Liver (tissue), 9 donors: ENCODE measurements around the gene SBK1. TPM values are rescaled to one million over a fixed set of nuclear protein-coding genes. Genes with fewer than 3 reads are reported as not detected.

Source experiments
- DNase-seq: peaks from one replicate; pipeline ENCODE4 v3.0.0-alpha.2; 2017; ENCODE audit warnings: low spot score
- H3K27ac ChIP-seq, 2 donors: one replicate each; pipeline ENCODE4 v1.7.0; 2013; ENCODE audit warnings: inconsistent platforms in 2 of 2, low read length in 2 of 2, control low read depth in 1 of 2, low read depth in 1 of 2, mild to moderate bottlenecking in 1 of 2
- H3K27me3 ChIP-seq, 4 donors: one replicate each; pipeline versions ENCODE4 v1.6.1 to v1.7.0; 2013; ENCODE audit warnings: low read length in 3 of 4, inconsistent platforms in 1 of 4, mild to moderate bottlenecking in 1 of 4, moderate library complexity in 1 of 4; ENCODE audit not compliant: control insufficient read depth in 4 of 4, insufficient read depth in 4 of 4
- H3K36me3 ChIP-seq, 4 donors: one replicate each; pipeline versions ENCODE4 v1.6.1 to v1.7.0; 2013; ENCODE audit warnings: low read length in 3 of 4, mild to moderate bottlenecking in 3 of 4, low read depth in 1 of 4, moderate library complexity in 1 of 4; ENCODE audit not compliant: control insufficient read depth in 4 of 4, insufficient read depth in 3 of 4
- H3K4me1 ChIP-seq, 4 donors: one replicate each; pipeline versions ENCODE4 v1.6.1 to v1.7.0; 2013; ENCODE audit warnings: low read length in 3 of 4, mild to moderate bottlenecking in 3 of 4, moderate library complexity in 1 of 4; ENCODE audit not compliant: control insufficient read depth in 4 of 4, insufficient read depth in 4 of 4
- H3K4me3 ChIP-seq, 3 donors: one replicate each; pipeline versions ENCODE4 v1.6.1 to v1.7.0; 2013; ENCODE audit warnings: low read length in 3 of 3, control low read depth in 1 of 3, low read depth in 1 of 3, mild to moderate bottlenecking in 1 of 3
- H3K9ac ChIP-seq, 2 donors: one replicate each; pipeline ENCODE4 v1.7.0; 2013; ENCODE audit warnings: low read length in 2 of 2, mild to moderate bottlenecking in 2 of 2, moderate library complexity in 2 of 2, control low read depth in 1 of 2, low read depth in 1 of 2
- H3K9me3 ChIP-seq, 4 donors: one replicate each; pipeline versions ENCODE4 v1.6.1 to v1.7.0; 2013; ENCODE audit warnings: low read length in 3 of 4; ENCODE audit not compliant: control insufficient read depth in 4 of 4
- EGR1 ChIP-seq, 2 donors: IDR thresholded peaks; 2 replicates each; pipeline ENCODE4 v1.6.1; 2016 to 2018; ENCODE audit warnings: antibody characterized with exemption in 2 of 2, low read depth in 2 of 2
- GABPA ChIP-seq, 2 donors: IDR thresholded peaks in 1 of 2; conservative IDR thresholded peaks in 1 of 2; 2 replicates each; pipeline ENCODE4 v1.6.1; 2016; ENCODE audit warnings: antibody characterized with exemption in 2 of 2, mild to moderate bottlenecking in 1 of 2, moderate library complexity in 1 of 2
- HNF4A ChIP-seq, 2 donors: conservative IDR thresholded peaks; 2 replicates each; pipeline ENCODE4 v1.6.1; 2016; ENCODE audit warnings: antibody characterized with exemption in 2 of 2, mild to moderate bottlenecking in 2 of 2
- HNF4G ChIP-seq: IDR thresholded peaks from 2 replicates; pipeline ENCODE4 v1.6.1; 2016; ENCODE audit warnings: antibody characterized with exemption
- JUND ChIP-seq, 2 donors: IDR thresholded peaks; 2 replicates each; pipeline ENCODE4 v1.6.1; 2016; ENCODE audit warnings: antibody characterized with exemption in 2 of 2
- NR2F2 ChIP-seq: IDR thresholded peaks from 2 replicates; pipeline ENCODE4 v1.6.1; 2016; ENCODE audit warnings: antibody characterized with exemption
- RAD21 ChIP-seq, 2 donors: IDR thresholded peaks; 2 replicates each; pipeline ENCODE4 v1.6.1; 2016; ENCODE audit warnings: antibody characterized with exemption in 2 of 2, mild to moderate bottlenecking in 2 of 2
- REST ChIP-seq: IDR thresholded peaks from 2 replicates; pipeline ENCODE4 v1.6.1; 2016; ENCODE audit warnings: antibody characterized with exemption, mild to moderate bottlenecking
- RXRA ChIP-seq, 2 donors: IDR thresholded peaks; 2 replicates each; pipeline ENCODE4 v1.6.1; 2017 to 2018; ENCODE audit warnings: antibody characterized with exemption in 2 of 2, mild to moderate bottlenecking in 1 of 2
- SP1 ChIP-seq: IDR thresholded peaks from 2 replicates; pipeline ENCODE4 v1.6.1; 2018; ENCODE audit warnings: antibody characterized with exemption, mild to moderate bottlenecking
- TAF1 ChIP-seq: conservative IDR thresholded peaks from 2 replicates; pipeline ENCODE4 v1.6.1; 2016; ENCODE audit warnings: antibody characterized with exemption, mild to moderate bottlenecking
- YY1 ChIP-seq: IDR thresholded peaks from 2 replicates; pipeline ENCODE4 v1.6.1; 2016; ENCODE audit warnings: antibody characterized with exemption, mild to moderate bottlenecking
- WGBS: extraction: QIAGEN DNeasy Blood & Tissue Kit; methylation state at CpG from one replicate; pipeline ENCODE4 v1.1.7; 2013; 5-methylcytosine and 5-hydroxymethylcytosine counted together
- polyA plus RNA-seq, 2 donors: library from polyadenylated mRNA; stranded (reverse) in 1 of 2; unstranded in 1 of 2; fragments of 200-250 nt in 1 of 2; fragments of >200 nt in 1 of 2; fragmentation: Nextera tagmentation in 1 of 2; extraction: Ambion mirVana in 1 of 2; gene quantifications; one replicate each; pipeline versions ENCODE4 v1.2.1 to v1.2.3, GENCODE V29; 2013 to 2015
- total RNA-seq, 2 donors: library from RNA; depleted of rRNA; stranded (reverse); fragments of >200 nt; gene quantifications; one replicate each; pipeline ENCODE4 v1.2.3, GENCODE V29; 2014
- TF ChIP-seq, protein P1 (sequence below): IDR thresholded peaks from 2 replicates; pipeline ENCODE4 v1.6.1; 2016; ENCODE audit warnings: antibody characterized with exemption
- TF ChIP-seq, protein P2 (sequence below): IDR thresholded peaks from 2 replicates; pipeline ENCODE4 v1.6.1; 2016; ENCODE audit warnings: antibody characterized with exemption
- donor health status: healthy.
- donor health status: healthy.
- donor health status: healthy.
- donor health status: healthy.
- donor health status: healthy.

SBK1 gene
- total and polyA plus RNA-seq, 4 donors = 0.05 to 0.08 (median 0.07) TPM; not detected in 1

GRCh38 chr16:28319476-28320022, 27.2 kb downstream of the SBK1 start (continued):
- no peak for TF ChIP-seq RAD21 (IDR thresholded peaks at IDR 0.05)
- TF ChIP-seq NR2F2 = no peak
- TF ChIP-seq, protein P1, sequence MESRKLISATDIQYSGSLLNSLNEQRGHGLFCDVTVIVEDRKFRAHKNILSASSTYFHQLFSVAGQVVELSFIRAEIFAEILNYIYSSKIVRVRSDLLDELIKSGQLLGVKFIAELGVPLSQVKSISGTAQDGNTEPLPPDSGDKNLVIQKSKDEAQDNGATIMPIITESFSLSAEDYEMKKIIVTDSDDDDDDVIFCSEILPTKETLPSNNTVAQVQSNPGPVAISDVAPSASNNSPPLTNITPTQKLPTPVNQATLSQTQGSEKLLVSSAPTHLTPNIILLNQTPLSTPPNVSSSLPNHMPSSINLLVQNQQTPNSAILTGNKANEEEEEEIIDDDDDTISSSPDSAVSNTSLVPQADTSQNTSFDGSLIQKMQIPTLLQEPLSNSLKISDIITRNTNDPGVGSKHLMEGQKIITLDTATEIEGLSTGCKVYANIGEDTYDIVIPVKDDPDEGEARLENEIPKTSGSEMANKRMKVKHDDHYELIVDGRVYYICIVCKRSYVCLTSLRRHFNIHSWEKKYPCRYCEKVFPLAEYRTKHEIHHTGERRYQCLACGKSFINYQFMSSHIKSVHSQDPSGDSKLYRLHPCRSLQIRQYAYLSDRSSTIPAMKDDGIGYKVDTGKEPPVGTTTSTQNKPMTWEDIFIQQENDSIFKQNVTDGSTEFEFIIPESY = no peak
- no peak for TF ChIP-seq SP1
- no peak for TF ChIP-seq HNF4G
- no peak for TF ChIP-seq RXRA (IDR thresholded peaks at IDR 0.05)
- no peak for TF ChIP-seq TAF1
- TF ChIP-seq, protein P2, sequence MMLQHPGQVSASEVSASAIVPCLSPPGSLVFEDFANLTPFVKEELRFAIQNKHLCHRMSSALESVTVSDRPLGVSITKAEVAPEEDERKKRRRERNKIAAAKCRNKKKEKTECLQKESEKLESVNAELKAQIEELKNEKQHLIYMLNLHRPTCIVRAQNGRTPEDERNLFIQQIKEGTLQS = no peak
- TF ChIP-seq JUND (IDR thresholded peaks at IDR 0.05) = no peak
- no peak for TF ChIP-seq EGR1 (IDR thresholded peaks at IDR 0.05; ENCODE audit: low read depth in 2 of 2)

GRCh38 chr16:28320023-28320561, 27.8 kb downstream of the SBK1 start:
- Histone ChIP-seq H3K36me3 (no peaks in the 10 kb centered on the region), H3K27me3 (no peaks in the 10 kb centered on the region), H3K27ac (no peak overlapping the region), H3K4me3 (no peak overlapping the region), H3K4me1 (peaks cover 0 to 2% (median 0%) of the 10 kb centered on the region in 4 donors), H3K9ac (no peak overlapping the region), H3K9me3 (no peaks in the 10 kb centered on the region)
- TF ChIP-seq RXRA (IDR thresholded peaks at IDR 0.05) (no peak), GABPA (IDR thresholded peaks at IDR 0.05 in 1 of 2, conservative IDR thresholded peaks at IDR 0.05 in 1 of 2) (no peak), HNF4A (conservative IDR thresholded peaks at IDR 0.05) (no peak), JUND (IDR thresholded peaks at IDR 0.05) (no peak)
- TF ChIP-seq, protein P2 = no peak
- DNase-seq = no peak
- WGBS = 95% methylated on average over 73 of the region's 73 CpGs

DNA sequence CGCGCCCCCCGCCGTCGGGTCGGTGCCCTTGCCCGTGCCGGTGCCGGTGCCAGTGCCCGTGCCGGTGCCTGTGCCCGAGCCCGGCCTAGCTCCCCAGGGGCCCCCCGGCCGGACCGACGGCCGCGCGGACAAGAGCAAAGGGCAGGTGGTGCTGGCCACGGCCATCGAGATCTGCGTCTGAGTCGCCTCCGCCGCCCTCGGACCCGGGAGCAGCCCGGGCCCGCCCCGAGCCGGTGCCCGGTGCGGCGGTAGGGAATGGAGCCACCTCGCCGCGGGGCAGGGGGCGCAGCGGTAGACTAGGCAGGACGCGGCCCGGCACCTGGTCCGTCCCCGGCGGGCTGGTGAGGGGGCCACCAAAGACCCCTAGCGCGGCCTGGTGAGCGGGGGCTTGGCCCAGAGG, 28.4 kb downstream of the SBK1 start:
- H3K27me3 ChIP-seq = no peaks in the 10 kb centered on the region
- TF ChIP-seq YY1 (no peak), NR2F2 (no peak), REST (no peak), GABPA (IDR thresholded peaks at IDR 0.05 in 1 of 2, conservative IDR thresholded peaks at IDR 0.05 in 1 of 2) (no peak), SP1 (no peak), RXRA (IDR thresholded peaks at IDR 0.05) (no peak), EGR1 (IDR thresholded peaks at IDR 0.05; ENCODE audit: low read depth in 2 of 2) (no peak), RAD21 (IDR thresholded peaks at IDR 0.05) (no peak)
- TF ChIP-seq, protein P1 = no peak
- TF ChIP-seq, protein P2 = no peak
- H3K27ac ChIP-seq = no peak overlapping the region
- H3K9ac ChIP-seq = no peak overlapping the region
- no peak for DNase-seq
- no peaks in the 10 kb centered on the region for H3K36me3 ChIP-seq
- 96% methylated on average over 49 of the region's 49 CpGs for WGBS
- H3K4me1 ChIP-seq = peaks cover 0 to 2% (median 0%) of the 10 kb centered on the region in 4 donors
- no peak overlapping the region for H3K4me3 ChIP-seq
- no peaks in the 10 kb centered on the region for H3K9me3 ChIP-seq
